D721Med (cell line): Measurements from ENCODE around the gene MAJIN.

Experiments
- DNase-seq: peaks from one replicate; pipeline ENCODE4 v3.0.0; 2011; ENCODE audit warnings: low spot score; ENCODE audit not compliant: insufficient read length
- FAIRE-seq: peaks from 2 replicates; lab custom pipeline; 2011; peaks lifted over from hg19 to GRCh38; lab: Jason Lieb, UNC
- CTCF ChIP-seq: IDR thresholded peaks from 2 replicates; pipeline ENCODE4 v1.5.1; 2012; ENCODE audit warnings: mild to moderate bottlenecking, control low read depth; ENCODE audit not compliant: insufficient read depth; ENCODE audit errors: missing control alignments

The MAJIN gene

GRCh38 chr11:64892838-64893193, 79.1 kb downstream of the MAJIN start:
- DNase-seq (no peak), FAIRE-seq (no peak)
- no peak for TF ChIP-seq CTCF

GRCh38 chr11:64892411-64892831, 79.5 kb downstream of the MAJIN start:
- FAIRE-seq, result no peak
- no peak for TF ChIP-seq CTCF
- no peak for DNase-seq

- DNase-seq, result no peak
- no peak for TF ChIP-seq CTCF
- FAIRE-seq, result no peak
Observed at GRCh38 chr11:64891880-64892279, 80.0 kb downstream of the MAJIN start.

GRCh38 chr11:64891215-64891848, 80.6 kb downstream of the MAJIN start:
- TF ChIP-seq CTCF, result no peak
- DNase-seq (no peak), FAIRE-seq (no peak)

- no peak for DNase-seq
- no peak for TF ChIP-seq CTCF
- FAIRE-seq, result no peak
Observed at GRCh38 chr11:64890522-64890939, 81.4 kb downstream of the MAJIN start.

- DNase-seq (no peak), FAIRE-seq (no peak)
- TF ChIP-seq CTCF, result no peak
Observed at GRCh38 chr11:64888729-64889511, 83.0 kb downstream of the MAJIN start.

- FAIRE-seq, result no peak
- no peak for DNase-seq
- no peak for TF ChIP-seq CTCF
Observed at GRCh38 chr11:64888406-64888728, 83.5 kb downstream of the MAJIN start.
